22Rv1 (cell line): ENCODE results near the gene CAPZB.

Experiments used
- CTCF ChIP-seq: fragments of 450-650 bp; IDR thresholded peaks from 2 replicates; pipeline ENCODE4 v1.5.1; 2017; ENCODE audit warnings: mild to moderate bottlenecking
- ZFX ChIP-seq: fragments of 450-650 bp; IDR thresholded peaks from 2 replicates; pipeline ENCODE4 v1.6.1; 2017; ENCODE audit warnings: antibody characterized with exemption, borderline replicate concordance

- no peak for TF ChIP-seq CTCF
- no peak for TF ChIP-seq ZFX
These were observed 178.4 kb downstream of the CAPZB start for GRCh38 chr1:19306941-19307340.
